Esophagus muscularis mucosa (tissue), 4 donors: ENCODE results near the gene RAPGEF2.

ENCODE experiments used
- CTCF ChIP-seq, 3 experiments: fragments of 200-600 bp in 2 of 3; fragments of 450-650 bp in 1 of 3; sonication (generic) in 2 of 3; IDR thresholded peaks; one replicate each; pipeline ENCODE4 v1.5.1; 2017 to 2019; ENCODE audit warnings: antibody characterized with exemption in 3 of 3, mild to moderate bottlenecking in 2 of 3, moderate library complexity in 1 of 3
- EP300 ChIP-seq: sonication (generic); formaldehyde crosslinking; IDR thresholded peaks from one replicate; pipeline ENCODE4 v1.6.1; 2017; ENCODE audit warnings: antibody characterized with exemption
- POLR2A ChIP-seq: fragments of 450-650 bp; IDR thresholded peaks from one replicate; pipeline ENCODE4 v1.6.1; 2017; ENCODE audit warnings: antibody characterized with exemption, moderate library complexity, mild to moderate bottlenecking, low read depth
- POLR2AphosphoS5 ChIP-seq, 2 donors: sonication (generic); formaldehyde crosslinking; IDR thresholded peaks; one replicate each; pipeline ENCODE4 v1.6.1; 2017; ENCODE audit warnings: antibody characterized with exemption in 2 of 2

DNA sequence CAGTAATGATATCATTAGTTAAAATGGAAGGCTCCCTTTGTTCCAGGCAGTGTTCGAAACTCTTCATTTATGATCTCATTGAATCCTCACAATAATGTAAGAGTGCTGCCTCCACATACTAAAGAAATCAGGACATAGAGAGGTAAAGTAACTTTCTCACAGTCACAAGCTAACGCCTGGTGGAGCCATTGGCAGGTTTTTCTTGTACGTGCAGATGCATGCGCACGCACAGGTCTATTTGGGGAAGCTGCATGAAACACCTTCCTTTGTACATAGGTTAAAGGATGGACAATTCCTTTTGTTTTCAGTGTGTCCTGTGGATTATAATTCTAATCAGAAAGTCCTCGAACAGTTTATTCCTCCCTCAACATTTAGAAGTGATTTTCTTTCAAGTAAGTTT is 176.2 kb downstream of the RAPGEF2 start:
- TF ChIP-seq CTCF (IDR thresholded peaks at IDR 0.05) (no peak), POLR2AphosphoS5 (IDR thresholded peaks at IDR 0.05) (no peak), POLR2A (no peak), EP300 (no peak)
